Astrocyte of the cerebellum (primary cell): Measurements from ENCODE around the gene GLOD5.

Experiments
- DNase-seq: peaks from one replicate; pipeline ENCODE4 v3.0.0-alpha.2; 2011; ENCODE audit warnings: low read depth
- H3K4me3 ChIP-seq: 2 replicates; pipeline ENCODE4 v1.5.1; 2011; ENCODE audit warnings: mild to moderate bottlenecking, low read depth, low read length, moderate library complexity
- CTCF ChIP-seq: IDR thresholded peaks from 2 replicates; pipeline ENCODE4 v1.5.1; 2012; ENCODE audit warnings: low read length, low read depth, moderate library complexity, mild to moderate bottlenecking; ENCODE audit errors: missing control alignments
- in situ Hi-C: cut with HindIII; loops from 2 replicates; pipeline ENCODE4 v1.10.0; 2017; ENCODE audit warnings: low sequenced_read_pairs

GLOD5 gene

GRCh38 chrX:48719958-48720357 lies 41.6 kb upstream of the GLOD5 start:
- in situ Hi-C loops, result no loop called here
- no peak overlapping the region for H3K4me3 ChIP-seq
- no peak for DNase-seq

GRCh38 chrX:48720577-48721250 lies 40.8 kb upstream of the GLOD5 start:
- no peak for DNase-seq
- in situ Hi-C loops, result no loop called here
- H3K4me3 ChIP-seq, result no peak overlapping the region
- TF ChIP-seq CTCF, result no peak

More at GRCh38 chrX:48719958-48720357, 41.6 kb upstream of the GLOD5 start:
- no peak for TF ChIP-seq CTCF

GRCh38 chrX:48721916-48722315 lies 39.6 kb upstream of the GLOD5 start:
- no peak for TF ChIP-seq CTCF
- no peak for DNase-seq
- no peak overlapping the region for H3K4me3 ChIP-seq
- in situ Hi-C loops, result no loop called here

GRCh38 chrX:48726596-48726995 lies 35.0 kb upstream of the GLOD5 start:
- DNase-seq, result no peak
- H3K4me3 ChIP-seq, result no peak overlapping the region
- in situ Hi-C loops, result no loop called here
- TF ChIP-seq CTCF, result no peak

DNA sequence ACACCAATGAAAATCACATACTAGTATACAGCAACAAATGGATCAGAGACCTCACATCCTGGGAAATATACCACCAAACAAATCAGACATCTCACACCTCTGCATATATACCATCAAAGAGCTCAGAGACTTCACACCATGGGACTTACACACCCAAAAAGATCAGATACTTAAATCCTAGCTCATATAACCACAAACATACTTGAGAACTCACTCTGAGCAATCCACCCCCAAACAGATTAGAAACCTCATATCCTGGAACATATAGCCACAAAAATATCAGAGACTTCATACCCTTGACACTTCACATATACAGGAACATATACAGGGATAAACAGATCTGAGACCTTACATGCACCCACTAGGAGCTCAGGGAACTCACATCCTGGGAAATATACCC lies 32.9 kb upstream of the GLOD5 start:
- in situ Hi-C loops, result no loop called here
- TF ChIP-seq CTCF, result no peak
- H3K4me3 ChIP-seq, result no peak overlapping the region
- no peak for DNase-seq

DNA sequence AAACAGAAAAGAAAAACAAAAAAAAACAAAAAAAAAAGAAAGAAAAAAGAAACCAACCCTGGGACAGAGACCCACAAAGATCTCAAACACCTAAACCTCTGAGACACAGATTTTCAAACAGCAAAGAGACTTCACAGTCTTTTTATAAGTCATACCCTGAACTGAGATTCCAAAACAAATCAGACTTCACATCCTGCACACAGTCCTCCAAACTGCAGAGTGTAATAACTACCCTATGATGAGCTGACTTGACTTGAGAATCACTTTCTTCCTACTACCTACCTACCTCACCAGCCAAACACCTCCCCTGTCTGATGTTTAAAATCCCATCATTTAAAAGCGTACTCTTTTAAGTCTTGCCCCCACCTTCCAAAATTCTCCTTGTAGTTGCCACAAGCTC lies 25.2 kb upstream of the GLOD5 start:
- H3K4me3 ChIP-seq, result peak overlapping the region; percentile 55
- in situ Hi-C loops, result no loop called here
- no peak for DNase-seq
- no peak for TF ChIP-seq CTCF
